ENCODE results near the gene PCTP.

The PCTP gene

DNA sequence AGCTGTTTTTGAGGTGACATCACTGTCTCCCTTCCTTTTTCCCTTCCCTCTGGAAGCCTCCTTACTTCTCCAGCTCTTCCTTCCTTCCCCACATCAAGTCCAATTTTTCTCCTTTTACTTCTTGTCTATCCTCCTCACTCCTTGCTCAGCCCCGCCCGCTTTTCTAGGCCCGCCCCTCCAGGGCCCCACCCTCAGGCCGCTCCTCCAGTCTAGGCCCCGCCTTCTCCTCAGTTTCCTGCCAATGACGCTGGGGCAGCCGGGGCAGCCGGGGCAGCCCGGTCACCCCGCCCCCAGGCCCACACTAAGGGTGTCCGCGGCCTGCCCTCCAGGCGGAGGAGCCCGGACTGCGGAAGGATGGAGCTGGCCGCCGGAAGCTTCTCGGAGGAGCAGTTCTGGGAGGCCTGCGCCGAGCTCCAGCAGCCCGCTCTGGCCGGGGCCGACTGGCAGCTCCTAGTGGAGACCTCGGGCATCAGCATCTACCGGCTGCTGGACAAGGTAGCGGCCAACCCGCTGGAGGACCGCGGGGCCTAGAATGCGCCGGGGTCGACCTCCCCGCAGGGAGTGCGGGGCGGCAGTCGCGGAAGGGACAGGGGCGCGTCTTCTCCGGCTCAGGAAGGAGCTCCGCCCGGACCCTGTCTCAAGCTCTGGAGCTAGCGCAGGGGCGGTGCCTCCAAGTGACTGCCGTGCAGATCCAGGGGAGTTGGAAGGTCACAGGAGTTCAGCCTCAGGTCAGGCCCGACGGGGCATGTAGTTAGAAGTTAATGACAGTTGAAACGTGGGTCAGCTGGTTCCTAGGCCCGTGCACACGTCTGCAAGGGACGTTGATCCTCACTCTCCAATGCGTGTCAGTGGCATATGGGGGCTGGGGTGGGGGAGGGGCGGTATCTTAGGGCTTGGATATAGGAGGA lies at the start of gene PCTP:
PCTP (plus strand) TSS at position 302 of the 908 bp plus-strand sequence; CDS start at position 355, 53 bp downstream.
- peak; percentile 90 for DNase-seq (ENCODE audit: low read depth)

DNA sequence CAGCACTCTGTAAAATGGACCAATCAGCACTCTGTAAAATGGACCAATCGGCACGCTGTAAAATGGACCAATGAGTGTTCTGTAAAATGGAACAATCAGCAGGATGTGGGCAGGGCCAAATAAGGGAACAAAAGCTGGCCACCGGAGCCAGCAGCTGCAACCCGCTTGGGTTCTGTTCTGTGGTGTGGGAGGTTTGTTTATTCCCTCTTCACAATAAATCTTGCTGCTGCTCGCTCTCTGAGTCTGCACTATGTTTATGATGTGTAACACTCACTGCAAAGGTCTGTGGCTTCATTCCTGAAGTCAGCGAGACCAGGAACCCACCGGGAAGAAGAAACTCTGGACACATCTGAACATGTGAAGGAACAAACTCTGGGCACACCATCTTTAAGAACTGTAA lies 48.7 kb upstream of the PCTP start:
- DNase-seq (ENCODE audit: low read depth) = no peak

DNA sequence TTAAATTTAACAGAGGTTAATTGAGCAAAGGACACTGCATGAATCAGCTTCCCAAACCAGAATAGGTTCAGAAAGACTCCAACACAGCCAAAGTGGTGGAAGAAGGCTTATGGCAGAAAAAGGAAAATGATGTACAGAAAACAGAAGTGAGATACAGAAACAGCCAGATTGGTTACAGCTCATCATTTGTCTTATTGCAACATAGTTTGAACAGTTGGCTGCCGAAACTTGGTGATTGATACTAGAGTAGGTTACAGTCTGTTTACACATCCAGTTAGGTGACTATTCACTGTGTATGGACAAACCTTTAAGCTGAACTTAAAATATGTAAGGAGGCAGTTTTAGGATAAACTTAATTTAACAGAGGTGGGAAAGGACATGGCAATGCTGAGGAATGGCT lies 46.5 kb upstream of the PCTP start:
- no peak for DNase-seq (ENCODE audit: low read depth)

DNA sequence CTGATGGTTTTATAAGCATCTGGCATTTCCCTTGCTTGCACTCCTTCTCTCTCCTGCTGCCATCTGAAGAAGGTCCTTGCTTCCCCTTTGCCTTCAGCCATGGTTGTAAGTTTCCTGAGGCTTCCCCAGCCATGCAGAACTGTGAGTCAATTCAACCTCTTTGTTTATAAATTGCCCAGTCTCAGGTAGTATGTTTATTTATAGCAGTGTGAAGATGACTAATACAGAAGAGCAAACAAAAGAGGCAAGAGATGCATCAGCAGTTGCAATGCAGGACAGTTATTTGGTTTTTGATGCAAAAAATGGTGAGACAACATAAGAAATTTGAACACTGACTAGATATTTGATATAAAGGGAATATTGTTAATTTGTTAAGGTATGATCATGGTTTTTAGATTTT lies 45.0 kb upstream of the PCTP start:
- DNase-seq (ENCODE audit: low read depth) = no peak

DNA sequence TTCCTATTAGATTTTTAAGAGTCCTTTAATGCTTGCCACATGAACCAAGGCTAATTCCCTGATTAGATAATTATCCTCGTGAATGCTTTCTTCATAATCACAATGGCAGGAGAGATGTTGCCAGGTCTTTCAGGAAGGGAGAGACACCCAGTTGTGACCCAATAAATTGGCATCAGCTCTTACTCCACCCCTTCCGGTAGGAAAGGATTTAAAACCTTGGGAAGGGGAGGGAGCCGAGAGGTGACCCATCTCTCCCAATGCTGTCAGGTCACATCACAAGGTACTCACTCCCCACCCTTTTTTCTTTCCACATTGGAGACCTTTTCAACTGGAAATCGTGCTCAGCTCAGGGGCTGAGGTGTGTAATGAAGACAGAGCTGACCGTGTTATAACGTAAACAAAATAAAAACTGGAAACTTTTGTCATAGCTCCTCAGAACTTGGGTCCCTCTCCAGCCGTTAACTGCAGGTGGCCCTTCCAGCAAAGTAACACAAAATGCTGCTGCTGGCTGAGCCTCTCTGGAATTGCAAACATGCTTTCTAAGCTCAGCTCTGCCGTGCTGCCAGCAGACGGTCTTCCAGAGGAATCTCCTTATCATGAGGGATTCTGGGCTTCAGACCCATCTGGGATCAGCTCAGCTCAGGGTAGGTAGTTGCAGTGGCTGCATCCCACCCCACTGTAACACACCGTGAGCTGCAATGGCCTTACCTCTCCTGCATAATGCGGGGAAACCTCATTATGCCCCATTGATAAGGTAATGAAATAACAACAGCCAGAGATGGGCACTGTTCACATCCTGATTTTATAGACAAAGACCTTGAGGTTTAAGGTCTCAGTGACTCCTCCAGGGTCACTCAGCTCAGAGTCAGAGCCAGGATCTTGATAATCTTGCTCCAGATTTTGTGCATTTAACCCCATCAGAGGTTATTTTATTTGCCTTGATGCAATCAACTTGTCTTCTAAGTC lies 43.8 kb upstream of the PCTP start:
- no peak for DNase-seq (ENCODE audit: low read depth)

DNA sequence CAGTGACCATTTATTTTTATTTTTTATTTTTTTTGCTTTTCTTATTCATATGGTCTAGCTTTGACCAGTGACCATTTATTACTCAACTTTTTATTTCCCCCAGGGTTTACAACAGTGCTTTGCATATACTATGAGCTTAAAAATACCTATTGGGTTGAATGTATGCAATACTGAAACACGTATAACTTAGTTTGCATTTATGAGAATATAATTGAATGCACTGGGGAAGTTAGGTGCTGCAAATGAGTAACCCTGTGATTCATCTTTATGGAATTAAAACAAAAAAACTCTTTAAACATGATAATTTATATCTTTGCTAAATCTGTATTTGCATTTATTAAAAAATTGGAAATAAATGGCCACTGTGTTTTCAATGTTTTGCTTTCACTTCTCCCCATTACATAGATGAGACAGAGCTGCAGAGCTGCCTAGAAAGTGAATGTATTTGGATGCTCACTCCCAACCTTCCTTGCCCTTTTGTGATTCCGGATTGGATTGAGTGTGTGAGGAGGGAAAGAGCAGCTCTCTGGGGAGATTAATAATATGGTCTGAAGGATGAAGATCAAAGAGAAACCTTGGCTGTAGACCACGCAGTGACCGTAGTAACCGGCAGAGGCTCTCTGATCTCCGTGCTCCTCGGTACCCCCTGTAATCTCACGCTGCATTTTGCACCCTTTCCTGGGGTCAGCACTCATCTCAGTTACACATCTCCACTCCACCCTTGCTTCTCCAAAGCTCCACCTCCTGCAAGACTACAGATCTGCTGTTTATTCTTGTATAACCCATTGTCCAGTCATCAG lies 42.5 kb upstream of the PCTP start:
- no peak for DNase-seq (ENCODE audit: low read depth)

DNA sequence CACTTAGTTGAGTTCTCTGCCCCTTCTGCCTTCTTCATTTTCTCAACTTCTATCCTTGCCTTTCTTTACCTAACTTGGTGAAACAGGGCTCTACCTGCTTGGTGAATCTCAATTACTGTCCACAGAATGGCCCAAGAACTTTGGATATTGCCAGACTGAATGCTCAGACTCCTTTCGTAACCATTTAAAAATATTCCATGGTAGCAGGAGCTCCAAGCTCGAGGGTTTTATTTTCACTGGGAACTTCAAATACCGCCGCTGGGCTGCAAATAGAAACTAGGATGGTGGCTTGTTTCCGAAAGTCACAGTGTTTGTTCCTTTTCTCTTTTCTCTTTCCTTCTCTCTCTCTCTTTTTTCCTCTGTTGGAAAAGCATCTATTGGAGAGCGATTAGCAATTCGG lies 41.4 kb upstream of the PCTP start:
- no peak for DNase-seq (ENCODE audit: low read depth)

DNA sequence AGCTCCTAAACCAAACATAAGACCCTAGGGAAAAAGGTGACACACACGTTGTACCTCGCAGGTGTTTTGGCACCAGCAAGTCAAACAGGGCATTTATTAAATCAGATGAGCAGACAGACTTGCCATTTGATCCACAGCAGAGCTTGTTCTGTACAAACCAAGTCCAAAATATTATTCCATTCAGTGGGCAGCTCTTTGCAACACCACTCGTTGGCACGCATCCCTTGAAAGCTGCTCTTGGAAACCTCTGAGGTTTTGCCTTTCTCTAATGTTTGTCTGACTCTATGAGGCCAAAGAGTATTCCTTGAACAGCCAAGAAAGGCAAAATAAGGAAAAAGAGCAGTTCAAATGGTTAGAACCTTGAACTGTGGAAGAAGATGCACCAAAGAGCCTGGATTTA lies 40.9 kb upstream of the PCTP start:
- no peak for DNase-seq (ENCODE audit: low read depth)

DNA sequence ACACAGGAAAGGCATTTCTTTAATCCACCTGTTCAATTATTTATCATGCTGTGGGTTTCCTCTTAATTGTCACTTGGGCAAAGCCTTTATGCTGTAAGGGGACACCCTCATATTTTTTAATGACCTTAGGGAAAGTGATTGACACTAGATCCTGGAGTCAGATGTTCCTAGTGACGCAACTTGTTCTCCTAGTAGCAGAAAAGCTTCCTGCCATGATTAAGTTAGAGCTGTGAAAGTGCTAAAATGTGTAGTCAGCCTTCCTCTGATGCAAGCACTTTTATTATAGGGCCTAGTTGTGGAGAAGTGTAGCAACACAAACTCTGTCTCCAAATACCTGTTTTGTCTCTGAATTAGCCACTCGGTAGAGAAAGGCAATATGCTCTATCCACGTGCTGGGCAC lies 40.4 kb upstream of the PCTP start:
- DNase-seq (ENCODE audit: low read depth) = no peak

DNA sequence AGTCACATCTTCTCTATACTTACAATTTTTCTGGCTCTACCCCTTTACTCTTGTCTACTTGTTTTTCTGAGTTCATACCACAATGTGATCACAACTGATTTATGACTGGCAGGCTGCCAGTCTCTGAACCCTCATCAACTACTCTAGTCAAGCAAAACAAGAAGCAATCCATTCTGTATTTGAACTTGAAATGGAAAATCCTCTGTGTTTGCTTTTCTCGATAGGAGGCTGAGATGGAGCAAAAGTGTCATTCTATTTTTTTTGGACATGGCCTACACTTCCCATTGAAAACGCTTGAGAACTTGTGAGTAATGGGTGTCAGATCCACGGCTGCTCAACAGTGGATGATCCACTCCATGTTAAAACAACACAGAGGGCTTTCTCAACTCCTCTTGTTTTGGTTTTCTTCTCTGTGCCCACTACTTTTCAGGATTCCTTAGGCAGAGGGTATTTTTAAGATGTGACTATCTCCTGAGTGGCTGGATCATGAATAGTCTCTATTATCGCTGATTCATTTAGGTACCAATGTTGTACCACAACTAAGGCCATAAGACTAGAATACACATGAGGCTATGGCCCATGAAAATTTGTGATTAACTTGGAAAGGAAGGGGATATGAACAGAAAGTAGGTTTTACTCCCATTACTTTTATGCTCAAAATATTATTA lies 39.9 kb upstream of the PCTP start:
- DNase-seq (ENCODE audit: low read depth) = peak; percentile 81

DNA sequence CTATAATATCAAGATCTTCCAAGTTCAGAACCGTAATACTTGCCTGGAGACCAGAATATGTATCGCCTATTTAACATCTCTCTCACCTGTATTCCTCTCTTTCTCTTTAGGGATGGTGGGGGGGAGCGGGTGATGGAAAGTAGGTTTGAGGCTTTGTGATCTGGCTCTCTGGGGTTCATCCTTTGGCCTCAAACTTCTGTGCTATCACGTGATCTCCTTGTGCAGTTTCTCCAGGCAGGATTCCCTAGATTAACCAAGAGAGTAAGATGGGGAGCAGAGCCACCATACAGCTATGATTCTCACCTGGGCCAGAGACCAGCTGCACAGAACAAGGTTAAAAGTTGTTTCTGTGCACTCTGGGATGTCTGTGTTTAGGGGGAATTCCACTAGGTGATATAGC lies 33.4 kb upstream of the PCTP start:
- DNase-seq (ENCODE audit: low read depth) = no peak

DNA sequence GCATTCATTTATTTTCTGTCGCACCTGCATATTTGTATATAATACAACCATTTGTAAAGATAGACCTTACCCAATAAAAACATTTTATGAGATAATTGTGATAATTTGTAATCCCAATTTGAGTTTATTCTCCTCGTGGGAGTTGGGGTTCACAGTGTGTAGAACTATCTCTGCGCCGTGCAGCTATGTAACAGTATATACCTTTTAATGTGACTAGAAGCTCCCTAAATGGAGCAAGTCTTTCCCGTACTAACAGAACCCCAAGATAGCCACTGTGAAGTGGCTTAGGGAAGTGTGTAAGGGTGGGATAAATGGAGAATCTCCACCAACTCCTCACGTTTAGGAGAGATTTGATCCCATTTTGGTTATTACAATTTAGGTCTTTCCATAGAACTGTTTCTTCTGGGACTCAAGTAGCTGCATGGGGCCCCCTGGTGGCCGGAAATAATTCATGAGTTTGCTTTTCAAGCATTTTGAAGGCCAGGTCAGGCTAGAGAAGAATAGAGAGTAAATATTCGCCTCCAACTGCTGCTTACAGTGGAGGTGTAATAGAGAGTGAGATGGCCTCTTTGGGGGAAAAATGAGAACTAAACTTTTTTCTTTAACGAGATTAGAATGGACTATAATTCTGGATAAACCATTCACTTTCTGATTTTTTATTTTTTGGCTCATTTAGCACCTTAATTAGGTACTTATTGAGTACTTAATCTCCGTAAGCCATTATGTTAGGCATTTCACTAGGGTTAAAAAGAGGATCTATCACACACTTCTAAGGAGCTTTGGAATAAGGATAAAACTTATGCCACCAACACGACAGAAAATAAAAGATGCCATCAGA lies 32.7 kb upstream of the PCTP start:
- DNase-seq (ENCODE audit: low read depth) = peak; percentile 60

DNA sequence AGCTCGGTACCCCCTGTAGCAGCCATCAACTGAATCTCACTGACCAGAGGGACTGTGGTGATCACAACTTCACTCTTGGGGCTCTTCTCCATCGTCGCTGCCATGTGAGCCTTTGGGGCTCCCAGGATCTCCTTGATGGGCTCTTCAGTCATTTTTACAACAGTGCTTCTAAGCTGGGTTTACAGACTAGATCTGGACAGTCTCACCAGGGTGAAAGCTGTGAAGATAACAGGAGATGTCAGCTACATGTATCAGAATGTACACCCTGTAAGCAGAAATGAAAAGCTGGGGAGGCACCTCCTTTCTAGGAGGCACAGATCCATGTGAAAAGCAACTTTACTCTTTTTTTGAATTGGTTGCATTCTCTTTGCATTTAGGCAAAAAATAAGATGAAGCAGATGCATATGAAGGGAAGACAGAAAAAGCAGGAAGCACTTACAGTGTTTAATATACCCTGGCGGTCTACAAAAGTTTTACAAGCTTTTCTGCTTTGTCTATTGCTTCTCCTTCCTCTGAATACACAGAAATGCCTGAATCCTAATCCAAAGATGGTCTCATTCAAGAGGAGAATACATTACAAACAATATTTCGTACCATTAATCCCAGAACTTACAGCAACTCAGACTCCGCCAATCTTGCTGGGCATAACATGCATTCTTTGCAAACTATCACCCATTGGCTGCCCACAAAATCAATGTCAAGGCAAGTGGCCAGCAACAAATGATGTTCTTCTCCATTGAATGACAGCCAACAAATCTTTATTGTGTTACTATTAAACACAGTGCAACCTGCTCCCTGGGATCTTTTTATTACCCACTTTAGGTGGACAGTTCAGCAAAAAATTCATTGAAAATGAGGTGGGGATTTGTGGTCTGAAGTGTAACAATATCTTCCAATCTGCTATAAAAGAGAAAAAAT lies 29.7 kb upstream of the PCTP start:
- no peak for DNase-seq (ENCODE audit: low read depth)

DNA sequence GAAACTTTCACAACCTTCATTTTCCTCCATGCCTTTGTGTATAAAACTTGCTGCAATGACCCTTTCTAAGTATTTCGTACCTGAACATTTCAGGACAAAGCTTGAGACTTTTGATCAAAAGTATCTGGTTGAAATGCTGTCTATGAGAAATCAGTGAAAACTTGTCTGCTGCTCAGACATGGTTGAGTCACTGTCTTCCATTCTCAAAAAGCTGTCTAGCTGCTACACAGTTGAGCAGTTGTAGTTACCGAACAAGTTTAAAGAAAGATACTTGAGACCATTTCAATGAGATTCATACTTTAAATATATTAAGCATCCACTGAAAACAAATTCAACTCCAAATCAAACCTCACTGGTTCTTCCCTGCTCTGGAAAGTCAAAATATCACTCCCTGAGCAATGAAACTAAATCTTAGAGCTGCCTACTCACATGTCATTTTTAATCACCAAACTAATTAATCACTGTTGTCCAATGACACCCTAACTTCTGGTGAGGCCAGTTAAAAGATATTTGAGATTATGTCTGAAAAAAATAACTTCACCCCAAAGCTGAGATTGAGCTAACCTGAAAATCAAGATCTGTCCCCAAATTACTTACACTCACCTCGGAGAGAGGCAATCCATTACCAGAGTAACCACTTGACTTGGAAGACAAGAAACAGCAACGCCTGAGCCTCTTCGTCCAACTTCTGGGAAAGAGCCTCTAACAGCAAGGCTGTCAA lies 28.7 kb upstream of the PCTP start:
- DNase-seq (ENCODE audit: low read depth) = no peak

DNA sequence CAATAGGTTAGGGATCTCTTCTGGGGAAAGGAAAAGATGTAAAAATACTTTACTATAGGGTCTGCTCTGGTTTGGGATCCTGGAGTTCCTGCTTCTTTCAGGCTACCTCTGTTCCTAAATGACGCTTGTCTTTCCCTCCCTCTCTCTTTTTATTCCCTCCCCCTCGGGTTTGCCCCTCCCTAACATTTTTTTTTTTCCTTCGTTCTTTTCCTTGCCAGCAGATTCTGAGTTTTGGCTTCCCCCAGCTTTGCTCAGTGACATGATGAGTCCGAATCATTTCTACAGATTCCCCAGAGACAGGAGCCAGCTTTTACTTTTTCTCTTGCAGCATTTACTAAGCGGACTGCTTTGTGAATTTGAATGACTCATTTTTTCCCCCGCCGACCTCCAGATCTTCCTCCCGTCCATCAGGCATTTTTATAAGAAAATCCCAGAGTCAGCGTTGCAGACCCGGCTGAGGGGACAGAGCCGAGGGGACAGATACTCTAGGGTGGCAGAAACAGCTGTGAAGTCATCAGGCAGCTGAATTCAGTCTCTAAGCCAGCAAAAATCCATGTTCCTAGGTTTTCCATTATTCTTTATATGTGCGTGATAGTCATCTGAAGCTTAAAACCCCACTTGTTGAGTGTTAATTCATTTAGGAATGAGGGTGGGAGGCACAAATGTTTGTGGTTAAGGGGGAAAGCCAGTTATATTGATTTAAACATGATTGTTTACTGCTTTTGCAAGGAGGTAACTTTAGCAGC lies 27.9 kb upstream of the PCTP start, which contains the start of gene TMEM100:
TMEM100 (minus strand) TSS at position 123 of the 746 bp plus-strand sequence. CDS start 1,794 bp downstream, outside the sequence.
- DNase-seq (ENCODE audit: low read depth) = peak; percentile 85

DNA sequence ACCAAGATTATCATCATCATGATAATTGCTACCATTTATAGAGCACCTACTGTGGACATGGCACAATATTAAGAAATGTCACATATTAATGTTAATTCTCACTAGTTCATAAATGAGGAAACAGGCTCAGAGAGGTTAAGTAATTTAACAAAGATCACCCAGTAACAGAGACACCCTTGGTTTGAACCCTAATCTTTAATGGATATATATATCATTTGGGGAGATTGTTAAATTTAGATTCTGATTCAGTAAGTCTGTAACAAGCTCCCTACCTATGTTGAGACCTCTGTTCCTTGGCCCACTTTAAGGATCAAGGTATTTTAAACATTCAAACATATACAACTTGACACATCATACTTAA lies 27.4 kb upstream of the PCTP start:
- no peak for DNase-seq (ENCODE audit: low read depth)

DNA sequence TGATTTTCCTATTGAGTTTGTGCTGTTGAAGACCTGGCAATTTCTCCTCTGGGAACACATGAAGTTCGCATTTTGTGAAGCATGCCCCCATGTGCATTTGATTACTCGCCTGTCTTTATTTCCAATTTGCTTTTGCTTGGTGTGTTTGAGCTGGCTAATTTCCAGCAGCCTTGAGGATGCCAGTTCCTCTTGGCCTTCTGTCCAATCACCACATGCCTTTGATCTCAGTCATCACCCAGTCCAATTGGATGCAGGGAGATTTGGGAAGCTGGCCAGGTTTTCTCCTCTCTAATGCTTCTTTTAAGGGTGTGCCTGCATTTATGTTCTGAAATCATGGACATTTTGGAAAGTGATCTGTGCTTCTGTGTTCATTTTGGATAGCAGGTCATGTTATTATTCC lies 24.4 kb upstream of the PCTP start:
- DNase-seq (ENCODE audit: low read depth) = peak; percentile 96

DNA sequence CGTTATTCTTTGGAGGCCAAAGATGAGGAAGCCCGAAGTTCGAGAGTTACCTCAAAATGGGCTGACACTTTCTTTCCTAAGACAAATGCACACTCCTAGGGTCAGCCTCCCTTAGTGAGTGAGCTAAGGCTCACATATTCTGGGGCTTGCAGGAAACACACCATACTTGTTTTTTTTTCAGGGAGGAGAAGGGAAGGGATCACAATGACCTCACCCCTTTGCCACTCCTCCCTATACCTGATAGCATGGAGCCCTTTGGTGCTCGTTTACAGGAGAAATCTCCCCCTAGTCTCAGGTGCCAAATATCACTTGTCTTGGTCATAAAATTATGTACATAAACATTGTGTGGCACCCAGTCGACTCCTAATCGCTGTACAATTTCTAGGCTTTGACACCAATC lies 23.6 kb upstream of the PCTP start:
- DNase-seq (ENCODE audit: low read depth) = no peak

Measured in stromal cell of bone marrow (primary cell).